Mesendoderm (in vitro differentiated cells): ENCODE results near the gene HORMAD2.

ENCODE experiments used
- DNase-seq: peaks from one replicate; pipeline ENCODE4 v3.0.0; 2013
- H2AK5ac ChIP-seq: 2 replicates; pipeline ENCODE4 v1.6.1; 2013; ENCODE audit warnings: low read length, inconsistent platforms
- H2BK120ac ChIP-seq: 2 replicates; pipeline ENCODE4 v1.6.1; 2013; ENCODE audit warnings: low read depth, mild to moderate bottlenecking, low read length, moderate library complexity, mixed read lengths
- H2BK15ac ChIP-seq: replicated peaks from 2 replicates; pipeline ENCODE4 v1.6.1; 2013; ENCODE audit warnings: low read depth, mild to moderate bottlenecking, moderate library complexity
- H2BK5ac ChIP-seq: 2 replicates; pipeline ENCODE4 v1.6.1; 2013; ENCODE audit warnings: low read length, inconsistent platforms
- H3K18ac ChIP-seq: 2 replicates; pipeline ENCODE4 v1.6.1; 2013; ENCODE audit warnings: mild to moderate bottlenecking, low read length, mixed read lengths
- H3K23ac ChIP-seq: one replicate; pipeline ENCODE4 v1.6.1; 2013; ENCODE audit warnings: low read length
- H3K27ac ChIP-seq: 2 replicates; pipeline ENCODE4 v1.5.1; 2013; ENCODE audit warnings: low read depth, mild to moderate bottlenecking, inconsistent platforms, low read length, moderate library complexity
- H3K27me3 ChIP-seq: 2 replicates; pipeline ENCODE4 v1.6.1; 2013; ENCODE audit warnings: low read length, control low read depth, mild to moderate bottlenecking, inconsistent platforms; ENCODE audit not compliant: insufficient read depth, poor library complexity
- H3K36me3 ChIP-seq: 2 replicates; pipeline ENCODE4 v1.6.1; 2013; ENCODE audit warnings: low read length, inconsistent platforms; ENCODE audit not compliant: control insufficient read depth, insufficient read depth
- H3K4ac ChIP-seq: one replicate; pipeline ENCODE4 v1.6.1; 2013; ENCODE audit warnings: low read depth, mild to moderate bottlenecking, low read length, moderate library complexity
- H3K4me1 ChIP-seq: 2 replicates; pipeline ENCODE4 v1.6.1; 2013; ENCODE audit warnings: low read depth, low read length, inconsistent platforms; ENCODE audit not compliant: control insufficient read depth
- H3K4me2 ChIP-seq: 2 replicates; pipeline ENCODE4 v1.6.1; 2013; ENCODE audit warnings: low read length
- H3K4me3 ChIP-seq: 2 replicates; pipeline ENCODE4 v1.5.1; 2013; ENCODE audit warnings: mild to moderate bottlenecking, low read length
- H3K56ac ChIP-seq: one replicate; pipeline ENCODE4 v1.6.1; 2013; ENCODE audit warnings: low read length
- H3K79me1 ChIP-seq: 2 replicates; pipeline ENCODE4 v1.6.1; 2013; ENCODE audit warnings: low read length, inconsistent platforms
- H3K79me2 ChIP-seq: 2 replicates; pipeline ENCODE4 v1.6.1; 2013; ENCODE audit warnings: mild to moderate bottlenecking, low read length; ENCODE audit not compliant: control insufficient read depth, insufficient read depth
- H3K9ac ChIP-seq: 2 replicates; pipeline ENCODE4 v1.6.1; 2013; ENCODE audit warnings: low read length, inconsistent platforms
- H4K5ac ChIP-seq: one replicate; pipeline ENCODE4 v1.6.1; 2013; ENCODE audit warnings: low read length
- H4K8ac ChIP-seq: one replicate; pipeline ENCODE4 v1.6.1; 2013; ENCODE audit warnings: low read depth, mild to moderate bottlenecking, control low read depth, low read length, moderate library complexity
- WGBS: extraction: QIAGEN DNeasy Blood & Tissue Kit; methylation state at CpG from one replicate; pipeline ENCODE4 v1.1.7; 2013; ENCODE audit warnings: low lambda C conversion rate, missing lambda C conversion rate; ENCODE audit not compliant: insufficient coverage; ENCODE audit errors: extremely low coverage; 5-methylcytosine and 5-hydroxymethylcytosine counted together

The HORMAD2 gene

GRCh38 chr22:30143265-30143664 is 63.0 kb downstream of the HORMAD2 start:
- no peak overlapping the region for H2BK120ac ChIP-seq
- no peaks in the 10 kb centered on the region for H3K4me1 ChIP-seq
- H4K5ac ChIP-seq = no peak overlapping the region
- no peaks in the 10 kb centered on the region for H3K79me1 ChIP-seq
- H3K79me2 ChIP-seq = no peaks in the 10 kb centered on the region
- H4K8ac ChIP-seq = no peak overlapping the region
- H3K4ac ChIP-seq = no peak overlapping the region
- H3K9ac ChIP-seq = no peak overlapping the region
- no peak for DNase-seq
- no peaks in the 10 kb centered on the region for H3K27me3 ChIP-seq
- WGBS = no CpG with 5 or more reads among the region's 2 CpGs
- no peak overlapping the region for H3K23ac ChIP-seq
- H3K18ac ChIP-seq = no peak overlapping the region
- no peak overlapping the region for H3K56ac ChIP-seq
- H3K27ac ChIP-seq = no peak overlapping the region
- no peaks in the 10 kb centered on the region for H3K36me3 ChIP-seq
- no peak overlapping the region for H2AK5ac ChIP-seq
- no peak overlapping the region for H3K4me3 ChIP-seq
- no peak overlapping the region for H2BK15ac ChIP-seq
- H3K4me2 ChIP-seq = no peak overlapping the region
- H2BK5ac ChIP-seq = no peak overlapping the region

GRCh38 chr22:30144391-30144790 is 64.1 kb downstream of the HORMAD2 start:
- Histone ChIP-seq H2BK5ac (no peak overlapping the region), H4K8ac (no peak overlapping the region), H4K5ac (no peak overlapping the region), H3K4me3 (no peak overlapping the region), H3K4ac (no peak overlapping the region), H3K27ac (no peak overlapping the region), H3K23ac (no peak overlapping the region), H3K79me2 (no peaks in the 10 kb centered on the region), H3K4me1 (no peaks in the 10 kb centered on the region), H3K79me1 (no peaks in the 10 kb centered on the region), H3K27me3 (no peaks in the 10 kb centered on the region), H3K36me3 (no peaks in the 10 kb centered on the region), H3K18ac (no peak overlapping the region), H2BK120ac (no peak overlapping the region), H3K9ac (no peak overlapping the region), H3K56ac (no peak overlapping the region), H2BK15ac (no peak overlapping the region), H2AK5ac (no peak overlapping the region), H3K4me2 (no peak overlapping the region)
- no peak for DNase-seq
- no CpG with 5 or more reads among the region's 5 CpGs for WGBS

GRCh38 chr22:30150212-30150611 is 69.9 kb downstream of the HORMAD2 start:
- DNase-seq = no peak
- Histone ChIP-seq H3K79me1 (no peaks in the 10 kb centered on the region), H2AK5ac (no peak overlapping the region), H3K18ac (no peak overlapping the region), H3K4me2 (no peak overlapping the region), H4K8ac (no peak overlapping the region), H3K27ac (no peak overlapping the region), H3K79me2 (no peaks in the 10 kb centered on the region), H2BK15ac (no peak overlapping the region), H3K36me3 (no peaks in the 10 kb centered on the region), H3K27me3 (no peaks in the 10 kb centered on the region), H2BK5ac (no peak overlapping the region), H3K4me1 (no peaks in the 10 kb centered on the region), H3K9ac (no peak overlapping the region), H3K23ac (no peak overlapping the region), H3K4ac (no peak overlapping the region), H3K56ac (no peak overlapping the region), H4K5ac (no peak overlapping the region), H2BK120ac (no peak overlapping the region), H3K4me3 (no peak overlapping the region)
- no CpG with 5 or more reads among the region's 1 CpG for WGBS

GRCh38 chr22:30158277-30158676 is 78.0 kb downstream of the HORMAD2 start:
- Histone ChIP-seq H3K9ac (no peak overlapping the region), H3K4me1 (no peaks in the 10 kb centered on the region), H3K4me3 (no peak overlapping the region), H3K27ac (no peak overlapping the region), H3K4ac (no peak overlapping the region), H3K4me2 (no peak overlapping the region), H4K5ac (no peak overlapping the region), H2BK15ac (no peak overlapping the region), H3K36me3 (no peaks in the 10 kb centered on the region), H4K8ac (no peak overlapping the region), H3K27me3 (no peaks in the 10 kb centered on the region), H3K79me1 (no peaks in the 10 kb centered on the region), H2AK5ac (no peak overlapping the region), H2BK5ac (no peak overlapping the region), H3K79me2 (no peaks in the 10 kb centered on the region), H2BK120ac (no peak overlapping the region), H3K18ac (no peak overlapping the region), H3K56ac (no peak overlapping the region), H3K23ac (no peak overlapping the region)
- no CpG with 5 or more reads among the region's 1 CpG for WGBS
- DNase-seq = no peak

GRCh38 chr22:30158744-30159500 is 78.7 kb downstream of the HORMAD2 start:
- no peak overlapping the region for H3K9ac ChIP-seq
- H3K27ac ChIP-seq = no peak overlapping the region
- H2BK120ac ChIP-seq = no peak overlapping the region
- H4K8ac ChIP-seq = no peak overlapping the region
- no peaks in the 10 kb centered on the region for H3K27me3 ChIP-seq
- H3K4me3 ChIP-seq = no peak overlapping the region
- H3K79me2 ChIP-seq = no peaks in the 10 kb centered on the region
- H3K4ac ChIP-seq = no peak overlapping the region
- no peak overlapping the region for H3K23ac ChIP-seq
- WGBS = no CpG with 5 or more reads among the region's 11 CpGs
- no peak overlapping the region for H3K4me2 ChIP-seq
- no peak for DNase-seq
- H4K5ac ChIP-seq = no peak overlapping the region
- H3K18ac ChIP-seq = no peak overlapping the region
- H3K79me1 ChIP-seq = no peaks in the 10 kb centered on the region
- no peak overlapping the region for H2BK5ac ChIP-seq
- no peak overlapping the region for H2AK5ac ChIP-seq
- no peaks in the 10 kb centered on the region for H3K36me3 ChIP-seq
- H3K56ac ChIP-seq = no peak overlapping the region
- no peak overlapping the region for H2BK15ac ChIP-seq
- H3K4me1 ChIP-seq = no peaks in the 10 kb centered on the region
